CD1c-positive myeloid dendritic cell (primary cell): ENCODE data around the gene TAOK2.
A peak's percentile ranks its signal among the peaks of the same experiment; 100 is the strongest.

ENCODE experiments used
- DNase-seq: peaks from one replicate; pipeline ENCODE4 v3.0.0-alpha.2; 2016; ENCODE audit errors: extremely low spot score

TAOK2 gene

GRCh38 chr16:29963021-29963743 is 10.5 kb upstream of the TAOK2 start:
- no peak for DNase-seq

GRCh38 chr16:29968205-29968604 is 5.5 kb upstream of the TAOK2 start:
- DNase-seq = no peak

- no peak for DNase-seq
Measured at GRCh38 chr16:29971304-29971703, 2.4 kb upstream of the TAOK2 start.

- DNase-seq = peak; percentile 5
Measured at GRCh38 chr16:29972500-29972899, 1.2 kb upstream of the TAOK2 start.

- DNase-seq = no peak
Measured at GRCh38 chr16:29972992-29973383, 680 bp upstream of the TAOK2 start.

GRCh38 chr16:29974291-29975133 is 844 bp downstream of the TAOK2 start:
- DNase-seq = peak; percentile 57

GRCh38 chr16:29975134-29975538 is 1.5 kb downstream of the TAOK2 start:
- no peak for DNase-seq

GRCh38 chr16:29975811-29976511 is 2.3 kb downstream of the TAOK2 start:
- no peak for DNase-seq

GRCh38 chr16:29977063-29977825 is 3.6 kb downstream of the TAOK2 start:
- DNase-seq = no peak

- DNase-seq = no peak
Measured at GRCh38 chr16:29978081-29978480, 4.4 kb downstream of the TAOK2 start.

GRCh38 chr16:29978564-29979270 is 5.0 kb downstream of the TAOK2 start:
- no peak for DNase-seq

GRCh38 chr16:29982560-29983419 is 9.1 kb downstream of the TAOK2 start:
- no peak for DNase-seq

GRCh38 chr16:29983420-29984136 is 9.9 kb downstream of the TAOK2 start:
- no peak for DNase-seq

- DNase-seq = no peak
Measured at GRCh38 chr16:29984137-29984763, 10.6 kb downstream of the TAOK2 start.

GRCh38 chr16:29984764-29985147 is 11.1 kb downstream of the TAOK2 start:
- no peak for DNase-seq

- DNase-seq = no peak
Measured at GRCh38 chr16:29985271-29985811, 11.7 kb downstream of the TAOK2 start.

- no peak for DNase-seq
Measured at GRCh38 chr16:29986231-29986630, 12.6 kb downstream of the TAOK2 start.

GRCh38 chr16:29986931-29987330 is 13.3 kb downstream of the TAOK2 start:
- DNase-seq = no peak
